Epithelial cell of esophagus (primary cell): ENCODE measurements around the gene GPR17.

Source experiments
- DNase-seq: peaks from one replicate; pipeline ENCODE4 v3.0.0; 2010; ENCODE audit warnings: low read depth
- H3K4me3 ChIP-seq: 2 replicates; pipeline ENCODE4 v1.5.1; 2011; ENCODE audit warnings: mild to moderate bottlenecking, low read length, control low read depth
- TF ChIP-seq, protein P1 (sequence below): IDR thresholded peaks from 2 replicates; pipeline ENCODE4 v1.5.1; 2011; ENCODE audit warnings: low read depth, mild to moderate bottlenecking, low read length, control low read depth, inconsistent platforms; ENCODE audit not compliant: insufficient read depth; ENCODE audit errors: missing control alignments

GPR17 gene

DNA sequence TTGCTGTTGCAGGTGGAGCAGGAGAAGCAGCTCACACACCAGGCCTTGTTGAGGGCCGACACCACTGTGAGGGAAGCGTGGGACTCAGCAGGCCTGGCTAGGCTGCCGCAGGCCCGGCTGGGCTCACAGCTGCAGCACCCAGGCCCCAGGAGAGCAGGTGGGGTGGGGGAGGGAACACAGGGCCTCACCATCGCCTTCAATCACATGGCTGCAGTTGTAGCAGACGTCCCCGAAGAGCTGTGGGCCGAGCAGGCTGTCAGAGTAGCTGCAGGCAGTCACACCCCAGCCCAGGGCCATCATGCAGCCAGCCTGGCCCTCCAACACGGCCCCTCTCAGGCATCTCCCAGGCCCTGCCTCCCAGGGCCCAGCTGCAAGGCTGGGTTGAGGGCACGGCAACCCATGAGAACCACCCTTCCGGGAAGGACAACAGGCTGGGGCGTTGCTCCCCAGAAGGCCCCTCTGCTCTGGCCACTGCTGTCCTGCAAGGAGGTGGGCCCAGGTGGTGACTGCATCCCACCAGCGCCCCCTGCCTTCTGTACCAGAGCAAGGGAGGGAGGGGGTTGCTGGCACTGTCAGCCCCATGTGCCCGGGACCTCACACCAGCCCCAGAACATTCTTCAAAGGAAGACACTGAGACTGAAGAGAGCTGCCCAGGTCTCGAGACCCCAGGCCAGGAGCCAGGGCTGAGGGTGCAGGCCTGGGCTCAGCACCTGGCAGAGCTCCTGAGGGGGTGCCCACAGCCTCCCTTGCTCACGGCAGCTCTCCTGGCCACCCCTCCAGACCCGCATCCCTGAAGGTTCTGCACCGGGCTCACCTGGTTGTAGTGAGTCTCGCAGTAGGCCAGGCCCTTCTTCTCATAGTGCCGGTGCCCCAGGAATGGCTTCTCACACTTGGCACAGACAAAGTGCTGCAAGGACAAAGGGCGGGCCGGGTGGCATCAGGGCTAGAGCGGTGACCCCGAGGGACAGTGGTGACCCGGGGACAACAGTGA lies 5.6 kb upstream of the GPR17 start:
- no peak for DNase-seq
- TF ChIP-seq, protein P1, sequence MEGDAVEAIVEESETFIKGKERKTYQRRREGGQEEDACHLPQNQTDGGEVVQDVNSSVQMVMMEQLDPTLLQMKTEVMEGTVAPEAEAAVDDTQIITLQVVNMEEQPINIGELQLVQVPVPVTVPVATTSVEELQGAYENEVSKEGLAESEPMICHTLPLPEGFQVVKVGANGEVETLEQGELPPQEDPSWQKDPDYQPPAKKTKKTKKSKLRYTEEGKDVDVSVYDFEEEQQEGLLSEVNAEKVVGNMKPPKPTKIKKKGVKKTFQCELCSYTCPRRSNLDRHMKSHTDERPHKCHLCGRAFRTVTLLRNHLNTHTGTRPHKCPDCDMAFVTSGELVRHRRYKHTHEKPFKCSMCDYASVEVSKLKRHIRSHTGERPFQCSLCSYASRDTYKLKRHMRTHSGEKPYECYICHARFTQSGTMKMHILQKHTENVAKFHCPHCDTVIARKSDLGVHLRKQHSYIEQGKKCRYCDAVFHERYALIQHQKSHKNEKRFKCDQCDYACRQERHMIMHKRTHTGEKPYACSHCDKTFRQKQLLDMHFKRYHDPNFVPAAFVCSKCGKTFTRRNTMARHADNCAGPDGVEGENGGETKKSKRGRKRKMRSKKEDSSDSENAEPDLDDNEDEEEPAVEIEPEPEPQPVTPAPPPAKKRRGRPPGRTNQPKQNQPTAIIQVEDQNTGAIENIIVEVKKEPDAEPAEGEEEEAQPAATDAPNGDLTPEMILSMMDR = no peak
- H3K4me3 ChIP-seq = no peak overlapping the region

DNA sequence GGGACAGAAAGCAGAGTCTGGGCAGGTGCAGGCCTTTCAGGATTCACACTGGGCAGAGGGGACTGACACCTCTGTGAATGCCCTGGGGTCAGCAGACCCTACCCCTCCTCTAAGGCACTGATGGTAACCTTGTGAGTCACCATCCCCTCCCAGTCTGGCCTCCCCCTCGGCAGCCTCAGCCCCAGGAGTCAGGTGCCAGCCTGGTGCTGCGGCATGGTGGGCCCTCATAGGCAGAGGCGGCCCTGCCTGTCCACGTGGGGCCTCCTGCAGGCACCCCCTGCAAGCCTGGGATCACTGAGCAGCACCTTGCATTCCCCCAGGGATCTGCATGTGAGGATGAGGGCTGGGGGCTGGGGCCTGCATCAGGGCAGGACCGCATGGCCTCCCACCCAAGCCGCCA lies 4.8 kb upstream of the GPR17 start:
- H3K4me3 ChIP-seq = no peak overlapping the region
- no peak for DNase-seq
- TF ChIP-seq, protein P1 = no peak

DNA sequence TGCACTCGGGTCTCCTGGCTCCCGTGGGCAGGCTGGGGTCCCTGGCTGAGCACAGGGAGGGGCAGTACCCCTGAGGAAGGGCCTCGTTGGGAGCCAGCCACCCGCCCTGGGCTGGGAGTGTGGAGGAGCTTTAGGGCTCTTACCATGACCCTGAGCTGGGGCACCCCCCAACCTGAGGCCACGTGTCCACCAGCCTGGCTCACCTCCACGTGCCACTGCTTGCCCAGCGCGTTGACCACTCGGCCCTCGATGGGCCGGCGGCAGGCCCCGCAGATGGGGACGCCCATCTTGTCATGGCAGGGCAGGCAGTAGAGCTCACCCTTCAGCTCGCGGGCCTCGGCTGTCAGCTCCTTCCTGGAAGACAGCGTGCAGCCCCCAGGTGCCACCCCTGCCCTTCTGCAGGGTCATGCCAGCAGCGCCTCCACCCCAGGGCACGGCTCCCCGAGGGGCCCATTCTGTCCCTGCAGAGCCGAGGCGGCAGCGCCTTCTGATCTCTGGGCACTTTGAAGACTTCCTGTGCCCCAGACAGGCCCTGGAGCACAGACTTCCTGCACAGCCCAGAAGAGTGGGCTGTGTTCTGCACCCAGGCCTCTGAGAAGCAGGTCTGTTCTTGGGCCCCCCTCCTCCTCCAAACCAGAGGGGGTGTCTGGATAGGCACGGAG lies 4.0 kb upstream of the GPR17 start:
- H3K4me3 ChIP-seq = no peak overlapping the region
- no peak for DNase-seq
- TF ChIP-seq, protein P1 = no peak

DNA sequence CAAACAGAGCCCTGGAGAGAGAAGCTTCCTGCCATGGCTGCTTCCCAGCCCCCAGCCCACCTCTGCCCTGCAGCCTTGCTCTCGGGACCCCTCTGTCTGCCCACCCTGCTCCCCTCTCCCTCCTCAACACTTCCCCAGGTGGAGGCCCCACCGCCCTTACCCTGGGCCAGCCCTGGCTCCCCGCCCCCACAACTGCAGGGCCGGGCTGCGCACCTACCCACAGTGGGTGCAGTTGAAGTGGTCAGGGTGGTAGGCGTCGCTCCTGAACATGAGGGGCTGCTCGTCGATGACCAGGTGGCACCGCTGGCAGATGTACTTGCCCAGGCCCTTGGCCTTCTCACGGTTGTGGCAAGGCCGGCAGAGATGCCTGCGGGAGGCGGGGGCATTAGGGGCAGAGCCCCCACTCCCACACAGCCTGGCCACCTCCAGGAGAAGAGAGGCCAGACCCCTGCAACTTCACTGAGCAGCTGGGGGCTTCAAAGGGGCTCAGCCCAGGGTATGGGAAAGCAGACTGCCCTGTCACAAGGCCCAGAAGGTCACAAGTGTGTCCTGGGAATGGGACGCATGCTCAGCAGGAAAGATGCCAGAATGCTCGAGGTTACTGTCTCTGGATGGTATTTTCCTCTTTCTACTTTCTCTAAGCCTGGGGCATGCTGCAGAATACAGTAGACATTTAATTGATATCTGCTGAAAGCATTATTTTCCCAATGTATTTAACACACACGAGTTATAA lies 3.1 kb upstream of the GPR17 start:
- H3K4me3 ChIP-seq = no peak overlapping the region
- DNase-seq = no peak
- TF ChIP-seq, protein P1 = no peak

DNA sequence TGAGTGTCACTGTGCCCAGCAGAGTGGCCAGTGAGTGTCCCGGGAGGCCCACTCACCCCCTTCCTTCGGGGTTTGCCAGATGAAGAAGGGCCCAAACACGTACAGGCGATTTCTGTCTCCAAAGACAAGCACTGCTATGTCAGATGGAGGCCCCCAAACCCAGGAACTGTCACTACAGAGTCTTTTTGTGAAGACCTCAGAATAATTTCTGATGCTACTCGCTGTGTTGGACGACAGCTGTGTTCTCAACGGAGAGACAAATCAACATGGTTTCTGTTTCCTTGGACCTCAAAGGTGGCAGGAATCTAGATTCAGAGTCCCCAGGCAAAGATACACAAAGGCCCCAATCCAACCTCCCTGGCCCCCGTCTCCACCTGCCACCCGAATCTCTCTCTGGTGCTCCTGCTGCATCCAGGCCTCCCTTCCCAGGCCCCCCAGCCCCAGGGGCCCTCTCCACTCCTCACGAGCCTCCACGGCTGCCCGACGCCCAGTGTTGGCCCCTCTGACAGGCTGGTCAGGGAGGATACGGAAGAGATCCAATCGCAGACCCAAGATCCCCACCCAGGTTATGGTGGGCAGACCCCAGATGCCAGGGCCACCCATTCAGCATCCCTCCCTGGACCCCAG lies 2.4 kb upstream of the GPR17 start:
- DNase-seq = no peak
- no peak overlapping the region for H3K4me3 ChIP-seq
- TF ChIP-seq, protein P1 = no peak
